GM06990 (cell line): ENCODE data around the gene BICD1.

Source experiments
- DNase-seq: peaks from one replicate; pipeline ENCODE4 v3.0.0-alpha.2; 2011; ENCODE audit not compliant: insufficient read length; ENCODE audit errors: extremely low read depth
- H3K27me3 ChIP-seq: replicated peaks from 2 replicates; pipeline ENCODE4 v1.6.0; 2011; ENCODE audit warnings: low read length; ENCODE audit not compliant: control insufficient read depth, insufficient read depth
- H3K36me3 ChIP-seq: 2 replicates; pipeline ENCODE4 v1.5.1; 2011; ENCODE audit warnings: low read length; ENCODE audit not compliant: control insufficient read depth, insufficient read depth
- H3K4me3 ChIP-seq: replicated peaks from 2 replicates; pipeline ENCODE4 v1.5.1; 2011; ENCODE audit warnings: low read depth, mild to moderate bottlenecking, control low read depth, low read length
- CTCF ChIP-seq: IDR thresholded peaks from 2 replicates; pipeline ENCODE4 v1.5.1; 2011; ENCODE audit warnings: low read length, control low read depth, mild to moderate bottlenecking, inconsistent platforms; ENCODE audit not compliant: insufficient read depth, poor library complexity, severe bottlenecking

Gene BICD1

GRCh38 chr12:32249777-32250176, 143.1 kb downstream of the BICD1 start:
- Histone ChIP-seq H3K36me3 (no peaks in the 10 kb centered on the region), H3K27me3 (no peaks in the 10 kb centered on the region), H3K4me3 (no peak overlapping the region)
- TF ChIP-seq CTCF = no peak
- no peak for DNase-seq

- DNase-seq = peak; percentile 70
- no peak for TF ChIP-seq CTCF
Measured at GRCh38 chr12:32252199-32253073, 145.8 kb downstream of the BICD1 start.

GRCh38 chr12:32253154-32253790, 146.6 kb downstream of the BICD1 start:
- no peaks in the 10 kb centered on the region for H3K36me3 ChIP-seq
- H3K4me3 ChIP-seq = no peak overlapping the region; the same call in 1 of the 2 replicates
- TF ChIP-seq CTCF = no peak
- H3K27me3 ChIP-seq = no peaks in the 10 kb centered on the region
- DNase-seq = no peak

More at GRCh38 chr12:32252199-32253073, 145.8 kb downstream of the BICD1 start:
- H3K27me3 ChIP-seq = no peaks in the 10 kb centered on the region
- H3K36me3 ChIP-seq = no peaks in the 10 kb centered on the region
- peak overlapping the region; percentile 53 for H3K4me3 ChIP-seq

GRCh38 chr12:32254260-32254956, 147.8 kb downstream of the BICD1 start:
- no peaks in the 10 kb centered on the region for H3K36me3 ChIP-seq
- H3K27me3 ChIP-seq = no peaks in the 10 kb centered on the region
- no peak overlapping the region for H3K4me3 ChIP-seq
- DNase-seq = no peak
- TF ChIP-seq CTCF = no peak

GRCh38 chr12:32255588-32255987, 148.9 kb downstream of the BICD1 start:
- no peak for DNase-seq
- H3K27me3 ChIP-seq = no peaks in the 10 kb centered on the region
- no peak for TF ChIP-seq CTCF
- H3K4me3 ChIP-seq = no peak overlapping the region
- no peaks in the 10 kb centered on the region for H3K36me3 ChIP-seq
